ENCODE measurements around the gene PLA2G12A.
A peak's percentile ranks its signal among the peaks of the same experiment; 100 is the strongest.

Gene PLA2G12A

DNA sequence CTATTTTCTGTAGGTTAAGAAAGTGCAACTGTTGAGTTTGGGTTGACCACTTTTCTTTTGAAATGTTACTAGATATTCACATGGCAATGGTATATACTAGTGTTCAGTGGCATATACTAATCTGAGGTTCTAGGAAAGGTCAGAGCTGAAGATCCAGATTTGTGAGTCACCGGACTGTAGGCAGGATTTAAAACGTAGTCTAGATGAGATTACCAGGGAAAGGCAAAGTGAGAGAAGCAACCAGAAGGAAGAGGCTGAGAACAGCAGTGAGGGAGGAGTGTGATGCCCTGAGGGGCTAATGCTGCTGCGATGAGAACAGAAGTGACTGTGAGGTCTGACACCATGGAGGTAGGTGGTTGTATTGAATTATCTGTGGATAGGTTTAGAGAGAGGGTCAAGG, 9.7 kb upstream of the PLA2G12A start:
- TF ChIP-seq, protein P1, sequence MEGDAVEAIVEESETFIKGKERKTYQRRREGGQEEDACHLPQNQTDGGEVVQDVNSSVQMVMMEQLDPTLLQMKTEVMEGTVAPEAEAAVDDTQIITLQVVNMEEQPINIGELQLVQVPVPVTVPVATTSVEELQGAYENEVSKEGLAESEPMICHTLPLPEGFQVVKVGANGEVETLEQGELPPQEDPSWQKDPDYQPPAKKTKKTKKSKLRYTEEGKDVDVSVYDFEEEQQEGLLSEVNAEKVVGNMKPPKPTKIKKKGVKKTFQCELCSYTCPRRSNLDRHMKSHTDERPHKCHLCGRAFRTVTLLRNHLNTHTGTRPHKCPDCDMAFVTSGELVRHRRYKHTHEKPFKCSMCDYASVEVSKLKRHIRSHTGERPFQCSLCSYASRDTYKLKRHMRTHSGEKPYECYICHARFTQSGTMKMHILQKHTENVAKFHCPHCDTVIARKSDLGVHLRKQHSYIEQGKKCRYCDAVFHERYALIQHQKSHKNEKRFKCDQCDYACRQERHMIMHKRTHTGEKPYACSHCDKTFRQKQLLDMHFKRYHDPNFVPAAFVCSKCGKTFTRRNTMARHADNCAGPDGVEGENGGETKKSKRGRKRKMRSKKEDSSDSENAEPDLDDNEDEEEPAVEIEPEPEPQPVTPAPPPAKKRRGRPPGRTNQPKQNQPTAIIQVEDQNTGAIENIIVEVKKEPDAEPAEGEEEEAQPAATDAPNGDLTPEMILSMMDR (IDR thresholded peaks at IDR 0.05; ENCODE audit: borderline replicate concordance, insufficient read depth, low read depth, low read length): no peak
- H3K4me3 ChIP-seq (ENCODE audit: low read depth, low read length): no peak overlapping the region

DNA sequence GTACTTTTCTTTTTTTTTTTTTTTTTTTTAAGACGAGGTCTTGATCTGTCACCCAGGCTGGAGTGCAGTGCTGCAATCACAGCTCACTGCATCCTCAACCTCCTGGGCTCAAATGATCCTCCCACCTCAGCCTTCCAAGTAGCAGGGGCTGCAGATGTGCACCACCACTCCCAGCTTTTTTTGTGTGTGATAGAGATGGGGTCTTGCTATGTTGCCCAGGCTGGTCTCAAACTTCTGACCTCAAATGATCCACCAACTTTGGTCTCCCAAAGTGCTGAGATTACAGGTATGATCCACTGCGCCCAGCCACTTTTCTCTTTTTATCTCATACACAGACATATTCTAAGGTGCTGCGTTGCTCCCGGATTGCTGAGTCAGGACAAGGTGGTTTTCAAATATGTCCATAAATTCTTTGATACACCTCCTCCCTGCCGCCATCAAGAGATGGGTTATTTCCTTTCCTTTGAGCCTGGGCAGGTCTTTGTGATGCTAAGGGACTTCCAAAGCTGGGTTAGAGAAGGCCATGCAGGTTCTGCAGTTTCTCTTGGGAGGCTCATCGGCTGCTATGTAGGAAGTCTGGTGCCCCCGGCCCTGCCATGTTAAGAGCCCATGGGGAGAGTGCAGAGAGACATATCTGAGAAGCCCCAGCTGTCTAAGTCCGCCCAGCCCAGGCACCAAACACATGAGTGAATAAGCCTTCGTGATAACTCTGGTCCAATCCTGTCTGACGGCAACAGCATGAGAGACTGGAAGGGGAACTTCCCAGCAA, 8.4 kb upstream of the PLA2G12A start:
- TF ChIP-seq, protein P1 (IDR thresholded peaks at IDR 0.05; ENCODE audit: borderline replicate concordance, insufficient read depth, low read depth, low read length): no peak
- H3K4me3 ChIP-seq (ENCODE audit: low read depth, low read length): no peak overlapping the region

DNA sequence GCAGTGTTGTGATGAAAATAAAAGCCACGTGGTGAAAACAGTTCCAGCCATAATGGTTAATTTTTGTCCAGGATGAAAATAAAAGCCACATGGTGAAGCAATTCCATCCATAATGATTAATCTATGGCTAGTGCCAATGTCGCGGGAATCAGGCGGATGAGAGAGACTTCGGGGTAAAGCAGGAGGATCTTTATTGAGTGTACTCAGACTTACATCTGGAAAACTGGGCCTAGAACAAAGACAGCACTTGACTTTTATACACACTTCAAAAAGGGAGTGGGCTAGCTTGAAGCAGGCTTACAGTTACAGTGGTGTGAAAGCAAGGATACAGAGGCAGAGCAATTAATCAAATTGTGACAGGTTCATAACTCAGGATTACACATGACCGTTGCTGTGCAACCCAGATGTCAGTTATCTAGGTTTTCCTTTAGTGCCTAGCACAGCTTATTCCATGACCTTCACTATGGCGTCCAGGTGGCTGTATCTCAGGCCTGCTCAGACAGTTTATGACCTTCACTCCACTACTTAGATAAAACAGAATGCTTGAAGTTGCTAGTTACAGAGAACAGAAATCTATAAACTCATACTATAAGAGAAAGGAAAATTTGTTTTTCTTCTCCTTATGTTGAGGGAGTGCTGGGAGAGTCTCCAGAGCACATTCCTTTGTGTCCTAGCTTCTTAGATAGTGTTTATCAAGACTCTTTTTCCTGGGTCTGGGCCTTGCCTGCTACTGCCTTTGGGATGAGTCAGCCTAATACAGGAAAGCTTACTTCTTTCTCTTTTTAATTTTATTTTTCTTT, 5.9 kb upstream of the PLA2G12A start:
- TF ChIP-seq, protein P1 (IDR thresholded peaks at IDR 0.05; ENCODE audit: borderline replicate concordance, insufficient read depth, low read depth, low read length): no peak
- H3K4me3 ChIP-seq (ENCODE audit: low read depth, low read length): no peak overlapping the region

DNA sequence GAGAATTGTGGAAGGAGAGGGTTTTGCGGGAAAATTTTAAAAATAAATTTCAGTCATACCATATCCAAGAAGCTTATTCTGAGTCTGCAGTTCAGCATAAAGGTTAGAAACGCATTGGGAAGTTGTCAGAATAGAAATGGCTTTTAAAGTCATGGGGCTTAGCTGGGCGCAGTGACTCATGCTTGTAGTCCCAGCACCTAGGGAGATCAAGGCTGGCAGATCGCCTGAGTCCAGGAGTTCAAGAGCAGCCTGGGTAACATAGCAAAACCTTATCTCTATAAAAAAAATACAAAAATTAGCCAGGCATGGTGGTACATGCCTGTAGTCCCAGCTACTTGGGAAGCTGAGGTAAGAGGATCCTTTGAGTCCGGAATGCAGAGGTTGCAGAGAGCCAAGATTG, 3.9 kb upstream of the PLA2G12A start:
- TF ChIP-seq, protein P1 (IDR thresholded peaks at IDR 0.05; ENCODE audit: borderline replicate concordance, insufficient read depth, low read depth, low read length): no peak
- no peak overlapping the region for H3K4me3 ChIP-seq (ENCODE audit: low read depth, low read length)

DNA sequence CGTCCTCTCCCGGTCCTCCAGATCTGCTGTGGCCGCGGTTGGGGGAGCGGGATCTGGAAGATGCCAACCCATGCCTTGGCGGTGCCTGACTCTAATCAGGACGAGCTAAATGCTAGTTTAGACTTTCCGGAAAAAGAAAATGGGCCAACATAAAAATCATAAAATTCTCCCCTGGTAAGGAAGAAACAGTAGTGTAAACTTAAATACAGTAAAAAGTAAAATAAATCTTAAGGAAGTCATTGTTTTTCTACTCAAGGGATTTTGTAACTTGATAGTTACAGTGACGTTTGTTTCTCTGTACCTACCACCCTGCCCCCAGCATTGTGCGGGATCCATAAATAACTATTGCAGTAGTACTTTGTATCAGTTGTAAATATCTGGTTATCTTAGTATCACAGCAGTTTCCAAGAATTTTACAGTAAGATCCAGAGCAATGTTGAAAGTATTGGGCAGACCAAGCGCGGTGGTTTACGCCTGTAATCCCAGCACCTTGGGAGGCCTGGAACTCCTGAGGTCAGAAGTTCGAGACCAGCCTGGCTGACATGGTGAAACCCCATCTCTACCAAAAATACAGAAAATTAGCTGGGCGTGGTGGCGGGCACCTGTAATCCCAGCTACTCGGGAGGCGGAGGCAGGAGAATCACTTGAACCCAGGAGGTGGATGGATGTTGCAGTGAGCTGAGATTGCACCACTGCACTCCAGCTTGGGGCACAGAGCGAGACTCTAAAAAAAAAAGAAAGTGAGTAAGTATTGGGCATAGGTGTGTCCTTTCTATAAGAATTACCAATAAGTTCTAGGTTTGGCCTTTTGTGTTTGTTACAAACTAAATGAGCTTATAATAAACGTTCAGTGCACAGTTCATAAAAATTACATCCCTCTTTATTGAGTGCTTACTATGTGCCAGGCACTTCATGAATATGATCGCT, 1.0 kb upstream of the PLA2G12A start:
- TF ChIP-seq, protein P1 (IDR thresholded peaks at IDR 0.05; ENCODE audit: borderline replicate concordance, insufficient read depth, low read depth, low read length): no peak
- peak overlapping the region; percentile 73 for H3K4me3 ChIP-seq (ENCODE audit: low read depth, low read length)

DNA sequence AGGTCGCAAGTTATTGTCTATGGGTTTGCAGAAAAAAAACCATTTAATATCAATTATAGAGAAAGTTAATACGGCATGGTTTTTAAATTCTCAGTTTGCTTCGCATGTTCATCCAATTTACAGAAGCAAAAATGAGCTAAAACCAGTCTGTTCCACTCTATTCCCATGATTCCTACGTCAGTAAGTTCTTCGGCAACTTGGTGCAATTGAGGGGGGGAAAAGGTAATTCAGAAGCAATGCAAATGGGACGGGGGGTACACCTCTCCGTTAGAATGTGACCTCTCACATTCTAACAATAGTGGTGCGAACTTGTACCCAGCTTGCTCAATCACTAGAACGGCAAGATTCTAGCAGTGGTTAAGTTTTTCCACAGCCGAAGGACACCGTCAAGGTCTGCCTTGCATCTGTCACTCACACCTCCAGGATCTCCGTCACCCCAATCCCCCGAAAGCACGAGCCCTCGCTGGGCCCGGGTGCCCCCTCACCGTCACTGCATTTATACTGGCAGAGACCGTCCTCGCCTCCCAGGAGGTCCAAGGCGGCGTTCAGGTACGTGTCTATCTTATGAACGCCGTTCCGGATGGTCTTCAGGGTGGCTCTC, 653 bp downstream of the PLA2G12A start:
- peak overlapping the region; percentile 65 for H3K4me3 ChIP-seq (ENCODE audit: low read depth, low read length)
- TF ChIP-seq, protein P1 (IDR thresholded peaks at IDR 0.05; ENCODE audit: borderline replicate concordance, insufficient read depth, low read depth, low read length): no peak
